Lower lobe of right lung (tissue), 2 donors: ENCODE measurements around the gene PRSS50. TPM values are rescaled to one million over a fixed set of nuclear protein-coding genes. Genes with fewer than 3 reads are reported as not detected.

Experiments used
- ATAC-seq, 2 donors: fragments of 200-7000 bp; cut with Tn5 transposase; one replicate each; pipeline ENCODE4 v1.9.1; 2020 to 2022; ENCODE audit warnings: mild to moderate bottlenecking in 2 of 2, moderate library complexity in 2 of 2
- DNase-seq: peaks from one replicate; pipeline ENCODE4 v3.0.0-alpha.2; 2020
- H3K27ac ChIP-seq: fragments of 200-600 bp; one replicate; pipeline ENCODE4 v1.8.0; 2022
- H3K27me3 ChIP-seq: fragments of 200-600 bp; one replicate; pipeline ENCODE4 v1.8.0; 2022; ENCODE audit warnings: low read depth
- H3K36me3 ChIP-seq: fragments of 200-600 bp; one replicate; pipeline ENCODE4 v1.8.0; 2022; ENCODE audit warnings: mild to moderate bottlenecking
- H3K4me1 ChIP-seq: fragments of 200-600 bp; one replicate; pipeline ENCODE4 v1.8.0; 2022
- H3K4me3 ChIP-seq: fragments of 200-600 bp; one replicate; pipeline ENCODE4 v1.8.0; 2022; ENCODE audit warnings: mild to moderate bottlenecking
- H3K9me3 ChIP-seq: fragments of 200-600 bp; one replicate; pipeline ENCODE4 v1.8.0; 2022
- intact Hi-C: fragments of 100-400 bp; cut with DNase I; formaldehyde crosslinking; loops from one replicate; pipeline ENCODE4 v1.11.0; 2022
- total RNA-seq: library from RNA; stranded (reverse); fragmentation: NEBNext Ultra II Directional; extraction: Animal tissue kit (Norgen Biotek cat#: 25700); gene quantifications from one replicate; pipeline ENCODE4 v1.2.1, GENCODE V29; 2021
- TF ChIP-seq, protein P1 (sequence below): fragments of 200-600 bp; IDR thresholded peaks from one replicate; pipeline ENCODE4 v1.8.0; 2022; ENCODE audit warnings: antibody characterized with exemption, mild to moderate bottlenecking
- donor health status: DM: no; HTN: yes; CAD: no; lungs with severe emphysema.

Gene PRSS50
- total RNA-seq, 1 donor from 2014 or later = 0.41 TPM

- H3K27ac ChIP-seq = no peak overlapping the region
- no peak for DNase-seq
- TF ChIP-seq, protein P1, sequence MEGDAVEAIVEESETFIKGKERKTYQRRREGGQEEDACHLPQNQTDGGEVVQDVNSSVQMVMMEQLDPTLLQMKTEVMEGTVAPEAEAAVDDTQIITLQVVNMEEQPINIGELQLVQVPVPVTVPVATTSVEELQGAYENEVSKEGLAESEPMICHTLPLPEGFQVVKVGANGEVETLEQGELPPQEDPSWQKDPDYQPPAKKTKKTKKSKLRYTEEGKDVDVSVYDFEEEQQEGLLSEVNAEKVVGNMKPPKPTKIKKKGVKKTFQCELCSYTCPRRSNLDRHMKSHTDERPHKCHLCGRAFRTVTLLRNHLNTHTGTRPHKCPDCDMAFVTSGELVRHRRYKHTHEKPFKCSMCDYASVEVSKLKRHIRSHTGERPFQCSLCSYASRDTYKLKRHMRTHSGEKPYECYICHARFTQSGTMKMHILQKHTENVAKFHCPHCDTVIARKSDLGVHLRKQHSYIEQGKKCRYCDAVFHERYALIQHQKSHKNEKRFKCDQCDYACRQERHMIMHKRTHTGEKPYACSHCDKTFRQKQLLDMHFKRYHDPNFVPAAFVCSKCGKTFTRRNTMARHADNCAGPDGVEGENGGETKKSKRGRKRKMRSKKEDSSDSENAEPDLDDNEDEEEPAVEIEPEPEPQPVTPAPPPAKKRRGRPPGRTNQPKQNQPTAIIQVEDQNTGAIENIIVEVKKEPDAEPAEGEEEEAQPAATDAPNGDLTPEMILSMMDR = no peak
Measured at GRCh38 chr3:46724424-46724823, 6.8 kb upstream of the PRSS50 start.

GRCh38 chr3:46722443-46722842 is 4.8 kb upstream of the PRSS50 start:
- Histone ChIP-seq H3K9me3 (no peaks in the 10 kb centered on the region), H3K4me3 (no peak overlapping the region), H3K27me3 (peaks cover 20% of the 10 kb centered on the region), H3K4me1 (no peaks in the 10 kb centered on the region), H3K27ac (no peak overlapping the region), H3K36me3 (no peaks in the 10 kb centered on the region)
- TF ChIP-seq, protein P1 = no peak
- DNase-seq (no peak), ATAC-seq (no peak)
- intact Hi-C loops = no loop called here

More at GRCh38 chr3:46724424-46724823, 6.8 kb upstream of the PRSS50 start:
- ATAC-seq = no peak
- Histone ChIP-seq H3K36me3 (no peaks in the 10 kb centered on the region), H3K4me3 (no peak overlapping the region), H3K9me3 (no peaks in the 10 kb centered on the region), H3K27me3 (peaks cover 19% of the 10 kb centered on the region), H3K4me1 (no peaks in the 10 kb centered on the region)
- intact Hi-C loops = no loop called here

DNA sequence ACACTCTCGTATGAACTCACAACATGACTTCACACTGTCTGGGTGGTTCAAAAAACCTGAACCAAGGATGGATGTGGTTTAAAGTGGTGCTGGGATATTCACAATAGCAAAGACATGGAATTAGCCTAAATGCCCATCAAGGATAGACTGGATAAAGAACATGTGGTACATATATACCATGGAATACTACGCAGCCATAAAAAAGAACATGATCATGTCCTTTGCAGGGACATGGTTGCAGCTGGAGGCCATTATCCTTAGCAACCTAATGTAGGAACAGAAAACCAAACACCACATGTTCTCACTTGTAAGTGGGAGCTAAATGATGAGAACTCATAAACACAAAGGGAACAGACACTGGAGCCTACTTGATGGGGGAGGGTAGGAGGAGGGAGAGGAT is 3.3 kb upstream of the PRSS50 start:
- H3K27me3 ChIP-seq = peaks cover 14% of the 10 kb centered on the region
- H3K36me3 ChIP-seq = no peaks in the 10 kb centered on the region
- no peak for DNase-seq
- no peak overlapping the region for H3K27ac ChIP-seq
- TF ChIP-seq, protein P1 = no peak
- ATAC-seq = no peak
- H3K9me3 ChIP-seq = no peaks in the 10 kb centered on the region
- no peak overlapping the region for H3K4me3 ChIP-seq
- intact Hi-C loops = no loop called here
- H3K4me1 ChIP-seq = no peaks in the 10 kb centered on the region

GRCh38 chr3:46719735-46720271 is 2.1 kb upstream of the PRSS50 start:
- H3K4me1 ChIP-seq = no peaks in the 10 kb centered on the region
- peaks cover 14% of the 10 kb centered on the region for H3K27me3 ChIP-seq
- TF ChIP-seq, protein P1 = no peak
- H3K36me3 ChIP-seq = no peaks in the 10 kb centered on the region
- H3K27ac ChIP-seq = no peak overlapping the region
- H3K9me3 ChIP-seq = no peaks in the 10 kb centered on the region
- ATAC-seq (no peak), DNase-seq (no peak)
- H3K4me3 ChIP-seq = no peak overlapping the region
- intact Hi-C loops = no loop called here

GRCh38 chr3:46719044-46719565 is 1.4 kb upstream of the PRSS50 start:
- DNase-seq (no peak), ATAC-seq (no peak)
- Histone ChIP-seq H3K4me3 (no peak overlapping the region), H3K9me3 (no peaks in the 10 kb centered on the region), H3K27ac (no peak overlapping the region), H3K36me3 (no peaks in the 10 kb centered on the region), H3K27me3 (peaks cover 14% of the 10 kb centered on the region), H3K4me1 (no peaks in the 10 kb centered on the region)
- intact Hi-C loops = no loop called here
- TF ChIP-seq, protein P1 = no peak
